Stimulated activated memory B cell treated with anti-CD40 and anti-IgM and Interleukin-4, amounts not matched to agents 10 μg/mL and 1 μg/mL and 100 μg/mL, for 72 hours (primary cell): ENCODE measurements around the gene SCN2B.

Experiments used
- ATAC-seq: fragments of 150-1000 bp; cut with Tn5 transposase; 2 replicates; pipeline ENCODE4 v1.10.0; 2021
- H3K27ac Mint-ChIP-seq: one replicate; pipeline ENCODE4 v1.8.0; 2022; ENCODE audit warnings: mild to moderate bottlenecking, mixed read lengths
- H3K27me3 Mint-ChIP-seq: one replicate; pipeline ENCODE4 v1.8.0; 2022; ENCODE audit warnings: mixed read lengths
- H3K36me3 Mint-ChIP-seq: one replicate; pipeline ENCODE4 v1.8.0; 2022; ENCODE audit warnings: mixed read lengths
- H3K4me1 Mint-ChIP-seq: one replicate; pipeline ENCODE4 v1.8.0; 2022; ENCODE audit warnings: mixed read lengths
- H3K4me3 Mint-ChIP-seq: one replicate; pipeline ENCODE4 v1.8.0; 2022; ENCODE audit warnings: mild to moderate bottlenecking, moderate library complexity, mixed read lengths
- H3K9me3 Mint-ChIP-seq: one replicate; pipeline ENCODE4 v1.8.0; 2022; ENCODE audit warnings: mixed read lengths

The SCN2B gene

GRCh38 chr11:118175993-118176777 lies at the start of gene SCN2B:
SCN2B (minus strand) TSS chr11:118176639; CDS start chr11:118176431, 208 bp downstream.
- Mint-ChIP-seq H3K4me3 (no peak within 1 kb of the TSS), H3K27ac (no peak within 1 kb of the TSS), H3K9me3 (no peaks in the 10 kb centered on the region), H3K4me1 (no peaks in the 10 kb centered on the region), H3K36me3 (no peaks in the 10 kb centered on the region), H3K27me3 (peaks cover 58% of the 10 kb centered on the region)
- no peak for ATAC-seq

- Mint-ChIP-seq H3K27me3 (peaks cover 28% of the 10 kb centered on the region), H3K27ac (peak within 1 kb of the TSS; percentile 66), H3K9me3 (no peaks in the 10 kb centered on the region), H3K4me1 (peaks cover 59% of the 10 kb centered on the region), H3K4me3 (peak within 1 kb of the TSS; percentile 57), H3K36me3 (peaks cover 17% of the 10 kb centered on the region)
- peak; percentile 79 for ATAC-seq
Measured at GRCh38 chr11:118224511-118225188, 48.2 kb upstream of the SCN2B start, which contains the start of gene JAML. JAML (minus strand) TSS chr11:118225011; CDS start chr11:118214866, 10,145 bp downstream.

GRCh38 chr11:118223992-118224391 lies 47.6 kb upstream of the SCN2B start:
- Mint-ChIP-seq H3K9me3 (no peaks in the 10 kb centered on the region), H3K27ac (peak overlapping the region; percentile 66), H3K27me3 (peaks cover 31% of the 10 kb centered on the region), H3K4me1 (peaks cover 55% of the 10 kb centered on the region), H3K4me3 (peak overlapping the region; percentile 52), H3K36me3 (peaks cover 12% of the 10 kb centered on the region)
- ATAC-seq, result no peak

GRCh38 chr11:118223570-118223969 lies 47.1 kb upstream of the SCN2B start:
- Mint-ChIP-seq H3K4me3 (peak overlapping the region; percentile 52), H3K36me3 (peaks cover 12% of the 10 kb centered on the region), H3K9me3 (no peaks in the 10 kb centered on the region), H3K27ac (peak overlapping the region; percentile 66), H3K4me1 (peaks cover 51% of the 10 kb centered on the region), H3K27me3 (peaks cover 31% of the 10 kb centered on the region)
- ATAC-seq, result no peak

GRCh38 chr11:118222437-118222836 lies 46.0 kb upstream of the SCN2B start:
- Mint-ChIP-seq H3K27ac (no peak overlapping the region), H3K4me1 (peaks cover 49% of the 10 kb centered on the region), H3K9me3 (no peaks in the 10 kb centered on the region), H3K4me3 (no peak overlapping the region), H3K27me3 (peaks cover 40% of the 10 kb centered on the region), H3K36me3 (peaks cover 7% of the 10 kb centered on the region)
- no peak for ATAC-seq

- Mint-ChIP-seq H3K27ac (no peak overlapping the region), H3K4me3 (no peak overlapping the region), H3K27me3 (peaks cover 40% of the 10 kb centered on the region)
Measured at GRCh38 chr11:118221419-118221818, 45.0 kb upstream of the SCN2B start.

GRCh38 chr11:118219732-118220131 lies 43.3 kb upstream of the SCN2B start:
- Mint-ChIP-seq H3K9me3 (no peaks in the 10 kb centered on the region), H3K4me1 (peaks cover 57% of the 10 kb centered on the region), H3K27me3 (peaks cover 40% of the 10 kb centered on the region), H3K36me3 (no peaks in the 10 kb centered on the region), H3K27ac (peak overlapping the region; percentile 20), H3K4me3 (no peak overlapping the region)
- no peak for ATAC-seq

More at GRCh38 chr11:118221419-118221818, 45.0 kb upstream of the SCN2B start:
- ATAC-seq, result no peak
- H3K4me1 Mint-ChIP-seq, result peaks cover 50% of the 10 kb centered on the region
- no peaks in the 10 kb centered on the region for H3K9me3 Mint-ChIP-seq
- H3K36me3 Mint-ChIP-seq, result peaks cover 3% of the 10 kb centered on the region

GRCh38 chr11:118219244-118219643 lies 42.8 kb upstream of the SCN2B start:
- Mint-ChIP-seq H3K36me3 (no peaks in the 10 kb centered on the region), H3K4me1 (peaks cover 57% of the 10 kb centered on the region), H3K27me3 (peaks cover 40% of the 10 kb centered on the region), H3K9me3 (no peaks in the 10 kb centered on the region), H3K4me3 (no peak overlapping the region), H3K27ac (peak overlapping the region; percentile 20)
- no peak for ATAC-seq

GRCh38 chr11:118217575-118217974 lies 41.1 kb upstream of the SCN2B start:
- Mint-ChIP-seq H3K9me3 (peaks cover 3% of the 10 kb centered on the region), H3K27me3 (peaks cover 32% of the 10 kb centered on the region), H3K36me3 (peaks cover 5% of the 10 kb centered on the region), H3K4me1 (peaks cover 66% of the 10 kb centered on the region), H3K27ac (peak overlapping the region; percentile 95), H3K4me3 (peak overlapping the region; percentile 44)
- ATAC-seq, result peak; percentile 69

- peak; percentile 85 for ATAC-seq
- Mint-ChIP-seq H3K4me3 (peak overlapping the region; percentile 57), H3K9me3 (peaks cover 3% of the 10 kb centered on the region), H3K36me3 (peaks cover 11% of the 10 kb centered on the region), H3K27me3 (peaks cover 29% of the 10 kb centered on the region), H3K27ac (peak overlapping the region; percentile 95), H3K4me1 (peaks cover 73% of the 10 kb centered on the region)
Measured at GRCh38 chr11:118216621-118217481, 40.4 kb upstream of the SCN2B start.

GRCh38 chr11:118215765-118216164 lies 39.3 kb upstream of the SCN2B start:
- H3K27ac Mint-ChIP-seq, result peak overlapping the region; percentile 95
- H3K9me3 Mint-ChIP-seq, result peaks cover 3% of the 10 kb centered on the region
- H3K4me1 Mint-ChIP-seq, result peaks cover 78% of the 10 kb centered on the region
- H3K36me3 Mint-ChIP-seq, result peaks cover 12% of the 10 kb centered on the region
- no peak for ATAC-seq
- H3K4me3 Mint-ChIP-seq, result peak overlapping the region; percentile 40
- H3K27me3 Mint-ChIP-seq, result peaks cover 29% of the 10 kb centered on the region

- peaks cover 3% of the 10 kb centered on the region for H3K9me3 Mint-ChIP-seq
- H3K36me3 Mint-ChIP-seq, result peaks cover 12% of the 10 kb centered on the region
- H3K4me1 Mint-ChIP-seq, result peaks cover 77% of the 10 kb centered on the region
Measured at GRCh38 chr11:118215262-118215661, 38.8 kb upstream of the SCN2B start.

GRCh38 chr11:118214210-118214914 lies 37.9 kb upstream of the SCN2B start:
- Mint-ChIP-seq H3K36me3 (peaks cover 18% of the 10 kb centered on the region), H3K4me1 (peaks cover 75% of the 10 kb centered on the region)

More at GRCh38 chr11:118215262-118215661, 38.8 kb upstream of the SCN2B start:
- Mint-ChIP-seq H3K27me3 (peaks cover 28% of the 10 kb centered on the region), H3K4me3 (no peak overlapping the region), H3K27ac (peak overlapping the region; percentile 95)
- no peak for ATAC-seq

GRCh38 chr11:118213781-118214180 lies 37.3 kb upstream of the SCN2B start:
- no peak for ATAC-seq
- H3K27me3 Mint-ChIP-seq, result peaks cover 27% of the 10 kb centered on the region
- H3K36me3 Mint-ChIP-seq, result peaks cover 18% of the 10 kb centered on the region
- H3K27ac Mint-ChIP-seq, result peak overlapping the region; percentile 95
- peak overlapping the region; percentile 5 for H3K4me3 Mint-ChIP-seq
- H3K4me1 Mint-ChIP-seq, result peaks cover 79% of the 10 kb centered on the region
- H3K9me3 Mint-ChIP-seq, result peaks cover 3% of the 10 kb centered on the region

More at GRCh38 chr11:118214210-118214914, 37.9 kb upstream of the SCN2B start:
- peaks cover 27% of the 10 kb centered on the region for H3K27me3 Mint-ChIP-seq
- peak; percentile 67 for ATAC-seq
- peaks cover 3% of the 10 kb centered on the region for H3K9me3 Mint-ChIP-seq
- peak overlapping the region; percentile 8 for H3K4me3 Mint-ChIP-seq
- peak overlapping the region; percentile 95 for H3K27ac Mint-ChIP-seq
